Thyroid gland (tissue), 4 donors: ENCODE data around the gene SLC44A4.

Source experiments
- CTCF ChIP-seq, 6 experiments: fragments of 200-600 bp in 3 of 6; fragments of 450-650 bp in 3 of 6; sonication (generic) in 3 of 6; IDR thresholded peaks; one replicate each; pipeline ENCODE4 v1.5.1; 2016 to 2019; ENCODE audit warnings: antibody characterized with exemption in 6 of 6, mild to moderate bottlenecking in 2 of 6, inconsistent platforms in 1 of 6, moderate library complexity in 1 of 6
- POLR2A ChIP-seq, 2 donors: fragments of 450-650 bp; IDR thresholded peaks; one replicate each; pipeline ENCODE4 v1.6.1; 2017; ENCODE audit warnings: antibody characterized with exemption in 2 of 2, mild to moderate bottlenecking in 2 of 2, moderate library complexity in 1 of 2

- TF ChIP-seq POLR2A (IDR thresholded peaks at IDR 0.05): no peak
- TF ChIP-seq CTCF (IDR thresholded peaks at IDR 0.05): no peak
Measured at GRCh38 chr6:31918069-31918720, 39.4 kb upstream of the SLC44A4 start.
